ENCODE data around the gene HS3ST6. TPM values are rescaled to one million over a fixed set of nuclear protein-coding genes. Genes with fewer than 3 reads are reported as not detected.
A peak's percentile ranks its signal among the peaks of the same experiment; 100 is the strongest.
"Not testable (repeated sequence)": the region's sequence is repeated elsewhere in the genome, so short reads cannot be mapped to it uniquely, and the experiment has no call there.

The HS3ST6 gene
- total and polyA plus RNA-seq, 10 donors, result 0.06 to 0.20 TPM; not detected in 8

GRCh38 chr16:1876468-1876867 is 41.7 kb downstream of the HS3ST6 start:
- DNase-seq, result peak; percentile 40
- H3K27ac ChIP-seq, result no peak overlapping the region
- H3K9me3 ChIP-seq, result peaks cover 0 to 6% (median 0%) of the 10 kb centered on the region in 8 donors
- peaks cover 0 to 92% (median 32%) of the 10 kb centered on the region in 7 donors for H3K27me3 ChIP-seq (replicated peaks in 1 of 7)
- intact Hi-C loops (cut with DNase I; ENCODE audit: low total_unique reads), result no loop called here
- TF ChIP-seq POLR2A (IDR thresholded peaks at IDR 0.05), result no peak
- TF ChIP-seq POLR2AphosphoS5 (IDR thresholded peaks at IDR 0.05), result no peak
- TF ChIP-seq, protein P1, sequence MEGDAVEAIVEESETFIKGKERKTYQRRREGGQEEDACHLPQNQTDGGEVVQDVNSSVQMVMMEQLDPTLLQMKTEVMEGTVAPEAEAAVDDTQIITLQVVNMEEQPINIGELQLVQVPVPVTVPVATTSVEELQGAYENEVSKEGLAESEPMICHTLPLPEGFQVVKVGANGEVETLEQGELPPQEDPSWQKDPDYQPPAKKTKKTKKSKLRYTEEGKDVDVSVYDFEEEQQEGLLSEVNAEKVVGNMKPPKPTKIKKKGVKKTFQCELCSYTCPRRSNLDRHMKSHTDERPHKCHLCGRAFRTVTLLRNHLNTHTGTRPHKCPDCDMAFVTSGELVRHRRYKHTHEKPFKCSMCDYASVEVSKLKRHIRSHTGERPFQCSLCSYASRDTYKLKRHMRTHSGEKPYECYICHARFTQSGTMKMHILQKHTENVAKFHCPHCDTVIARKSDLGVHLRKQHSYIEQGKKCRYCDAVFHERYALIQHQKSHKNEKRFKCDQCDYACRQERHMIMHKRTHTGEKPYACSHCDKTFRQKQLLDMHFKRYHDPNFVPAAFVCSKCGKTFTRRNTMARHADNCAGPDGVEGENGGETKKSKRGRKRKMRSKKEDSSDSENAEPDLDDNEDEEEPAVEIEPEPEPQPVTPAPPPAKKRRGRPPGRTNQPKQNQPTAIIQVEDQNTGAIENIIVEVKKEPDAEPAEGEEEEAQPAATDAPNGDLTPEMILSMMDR (IDR thresholded peaks at IDR 0.05 in 8 of 11, conservative IDR thresholded peaks at IDR 0.05 in 3 of 11), result no peak
- 58 to 75% (median 65%) methylated on average over 7 of the region's 7 CpGs for WGBS, 5 donors
- H3K4me3 ChIP-seq, result no peak overlapping the region
- peaks cover 0 to 7% (median 0%) of the 10 kb centered on the region in 6 donors for H3K4me1 ChIP-seq
- H3K36me3 ChIP-seq, result no peaks in the 10 kb centered on the region

GRCh38 chr16:1876066-1876465 is 42.1 kb downstream of the HS3ST6 start:
- DNase-seq, result peak; percentile 9
- intact Hi-C loops (cut with DNase I; ENCODE audit: low total_unique reads); H3K9me3 ChIP-seq; H3K4me1 ChIP-seq; H3K4me3 ChIP-seq; H3K36me3 ChIP-seq; H3K27ac ChIP-seq: not testable (repeated sequence)
- WGBS, 5 donors, result 76 to 86% (median 85%) methylated on average over 13 of the region's 13 CpGs
- H3K27me3 ChIP-seq (replicated peaks in 1 of 7), result peaks cover 0 to 88% (median 33%) of the 10 kb centered on the region in 7 donors

GRCh38 chr16:1874854-1875253 is 43.4 kb downstream of the HS3ST6 start:
- Histone ChIP-seq H3K4me1 (peaks cover 0 to 7% (median 0%) of the 10 kb centered on the region in 6 donors), H3K9me3 (peaks cover 0 to 6% (median 0%) of the 10 kb centered on the region in 8 donors), H3K27ac (no peak overlapping the region), H3K27me3 (replicated peaks in 1 of 7) (peaks cover 0 to 80% (median 33%) of the 10 kb centered on the region in 7 donors), H3K36me3 (no peaks in the 10 kb centered on the region), H3K4me3 (no peak overlapping the region)
- intact Hi-C loops (cut with DNase I; ENCODE audit: low total_unique reads), result no loop called here
- WGBS, 5 donors, result 57 to 62% (median 60%) methylated on average over 6 of the region's 6 CpGs
- TF ChIP-seq POLR2AphosphoS5 (IDR thresholded peaks at IDR 0.05), result no peak
- TF ChIP-seq POLR2A (IDR thresholded peaks at IDR 0.05), result no peak
- TF ChIP-seq, protein P1 (IDR thresholded peaks at IDR 0.05 in 8 of 11, conservative IDR thresholded peaks at IDR 0.05 in 3 of 11), result no peak
- DNase-seq, result no peak

- H3K36me3 ChIP-seq, result no peaks in the 10 kb centered on the region
- H3K4me3 ChIP-seq, result peak within 1 kb of the TSS in 1 of 8 donors; percentile 44
- H3K27ac ChIP-seq, result no peak within 1 kb of the TSS
- DNase-seq, result peak; percentile 55
- peaks cover 0 to 52% (median 28%) of the 10 kb centered on the region in 7 donors for H3K27me3 ChIP-seq (replicated peaks in 1 of 7)
- peaks cover 0 to 7% (median 0%) of the 10 kb centered on the region in 6 donors for H3K4me1 ChIP-seq
- peaks cover 0 to 6% (median 0%) of the 10 kb centered on the region in 8 donors for H3K9me3 ChIP-seq
- TF ChIP-seq POLR2A (IDR thresholded peaks at IDR 0.05) (no peak), POLR2AphosphoS5 (IDR thresholded peaks at IDR 0.05) (no peak)
- TF ChIP-seq, protein P1 (IDR thresholded peaks at IDR 0.05 in 8 of 11, conservative IDR thresholded peaks at IDR 0.05 in 3 of 11), result no peak
- intact Hi-C loops (cut with DNase I; ENCODE audit: low total_unique reads), result no loop called here
- 9 to 20% (median 10%) methylated on average over 30 to 68 of the region's 68 CpGs for WGBS, 5 donors
These were observed 46.1 kb downstream of the HS3ST6 start, which contains the start of gene MEIOB for GRCh38 chr16:1871974-1872635. MEIOB (minus strand) TSS chr16:1872164; CDS start chr16:1868175, 3,989 bp downstream.
